Skeletal muscle tissue (tissue), 4 donors: Measurements from ENCODE around the gene MAML3. TPM values are rescaled to one million over a fixed set of nuclear protein-coding genes. Genes with fewer than 3 reads are reported as not detected.
"Not testable (repeated sequence)": the region's sequence is repeated elsewhere in the genome, so short reads cannot be mapped to it uniquely, and the experiment has no call there.

Experiments used
- H3K27ac ChIP-seq: one replicate; pipeline ENCODE4 v1.7.0; 2013; ENCODE audit warnings: mild to moderate bottlenecking, low read depth, low read length, inconsistent platforms
- H3K27me3 ChIP-seq, 3 donors: one replicate each; pipeline ENCODE4 v1.7.0; 2013; ENCODE audit warnings: low read length in 3 of 3; ENCODE audit not compliant: control insufficient read depth in 3 of 3, insufficient read depth in 3 of 3
- H3K36me3 ChIP-seq, 3 donors: one replicate each; pipeline ENCODE4 v1.7.0; 2013; ENCODE audit warnings: low read length in 3 of 3; ENCODE audit not compliant: control insufficient read depth in 3 of 3, insufficient read depth in 3 of 3
- H3K4me1 ChIP-seq, 3 donors: one replicate each; pipeline ENCODE4 v1.7.0; 2013; ENCODE audit warnings: low read length in 3 of 3, mild to moderate bottlenecking in 3 of 3; ENCODE audit not compliant: control insufficient read depth in 3 of 3, insufficient read depth in 3 of 3
- H3K4me3 ChIP-seq, 3 donors: one replicate each; pipeline ENCODE4 v1.7.0; 2013; ENCODE audit warnings: low read length in 3 of 3
- H3K9ac ChIP-seq, 3 donors: one replicate each; pipeline ENCODE4 v1.7.0; 2013; ENCODE audit warnings: low read length in 3 of 3, mild to moderate bottlenecking in 3 of 3, moderate library complexity in 2 of 3, low read depth in 1 of 3
- H3K9me3 ChIP-seq, 3 donors: one replicate each; pipeline ENCODE4 v1.7.0; 2013; ENCODE audit warnings: low read length in 3 of 3; ENCODE audit not compliant: control insufficient read depth in 3 of 3
- total RNA-seq: library from RNA; depleted of rRNA; stranded (reverse); fragments of >200 nt; gene quantifications from one replicate; pipeline ENCODE4 v1.2.3, GENCODE V29; 2014
- donor health status: Osteomylitis.

The MAML3 gene
- total RNA-seq, 1 donor from 2014 or later: 3.1 TPM

DNA sequence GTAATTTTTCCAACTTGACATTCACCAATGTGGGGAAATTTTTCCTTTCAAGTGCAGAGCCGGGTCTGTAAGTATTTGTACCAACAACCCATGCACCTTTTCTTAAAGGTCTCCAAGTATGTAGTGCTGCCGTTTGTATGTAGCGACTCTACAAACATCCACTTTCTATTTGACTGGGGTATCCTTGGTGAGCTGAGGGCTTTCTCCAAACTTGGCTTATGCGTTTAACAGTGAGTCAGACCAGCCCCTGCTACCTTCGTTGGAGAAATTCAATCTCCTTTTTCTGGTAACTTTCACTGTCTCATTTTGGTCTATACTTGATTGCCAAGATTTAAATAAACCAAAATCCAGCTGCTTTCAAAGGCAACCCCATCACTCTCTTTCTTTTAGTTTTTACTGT lies 453.4 kb downstream of the MAML3 start:
- Histone ChIP-seq H3K4me3 (no peak overlapping the region), H3K4me1 (no peaks in the 10 kb centered on the region), H3K27ac (no peak overlapping the region), H3K36me3 (peaks cover 7 to 25% (median 15%) of the 10 kb centered on the region in 3 donors), H3K9me3 (no peaks in the 10 kb centered on the region), H3K27me3 (no peaks in the 10 kb centered on the region), H3K9ac (no peak overlapping the region)

GRCh38 chr4:139698167-139698925 lies 455.6 kb downstream of the MAML3 start:
- H3K27me3 ChIP-seq, H3K4me1 ChIP-seq, H3K9ac ChIP-seq, H3K4me3 ChIP-seq, H3K27ac ChIP-seq, H3K9me3 ChIP-seq: not testable (repeated sequence)
- H3K36me3 ChIP-seq: peaks cover 0 to 13% (median 8%) of the 10 kb centered on the region in 3 donors

- no peaks in the 10 kb centered on the region for H3K27me3 ChIP-seq
- H3K36me3 ChIP-seq: peaks cover 0 to 13% (median 8%) of the 10 kb centered on the region in 3 donors
- no peaks in the 10 kb centered on the region for H3K9me3 ChIP-seq
- H3K27ac ChIP-seq: no peak overlapping the region
- peaks cover 8 to 10% (median 10%) of the 10 kb centered on the region in 3 donors for H3K4me1 ChIP-seq
- no peak overlapping the region for H3K9ac ChIP-seq
- no peak overlapping the region for H3K4me3 ChIP-seq
These were observed 457.5 kb downstream of the MAML3 start for GRCh38 chr4:139696491-139696890.

DNA sequence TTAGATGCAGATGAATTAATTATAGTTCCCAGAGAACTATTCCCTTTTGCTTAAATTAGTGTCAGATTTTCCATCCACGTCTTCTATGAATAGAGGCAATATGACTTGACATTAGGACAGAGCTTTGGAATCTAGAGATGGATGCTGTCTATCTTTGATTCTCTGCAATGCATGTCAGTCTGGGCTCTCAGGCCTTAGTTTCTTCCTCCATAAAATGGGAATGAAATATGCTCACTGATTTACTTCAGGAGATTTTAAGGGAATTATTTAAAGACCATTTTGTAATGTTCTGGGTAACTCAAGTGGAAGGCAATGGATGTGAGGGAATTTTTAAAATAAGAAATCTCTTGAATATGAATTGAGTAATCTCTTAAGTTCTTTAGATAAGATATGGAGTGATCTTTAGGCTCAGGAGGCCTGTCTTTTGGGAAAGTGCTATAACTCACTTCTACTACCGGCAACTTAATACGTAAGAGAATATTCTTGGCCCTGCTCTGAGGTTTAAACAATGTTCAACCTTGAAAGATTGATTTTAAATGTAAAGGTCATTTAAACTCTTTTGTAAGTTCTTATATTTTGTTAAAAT lies 459.4 kb downstream of the MAML3 start:
- Histone ChIP-seq H3K9ac (no peak overlapping the region), H3K27me3 (no peaks in the 10 kb centered on the region), H3K9me3 (no peaks in the 10 kb centered on the region), H3K4me3 (no peak overlapping the region), H3K36me3 (peaks cover 0 to 10% (median 8%) of the 10 kb centered on the region in 3 donors), H3K4me1 (peaks cover 8 to 12% (median 10%) of the 10 kb centered on the region in 3 donors), H3K27ac (no peak overlapping the region)

DNA sequence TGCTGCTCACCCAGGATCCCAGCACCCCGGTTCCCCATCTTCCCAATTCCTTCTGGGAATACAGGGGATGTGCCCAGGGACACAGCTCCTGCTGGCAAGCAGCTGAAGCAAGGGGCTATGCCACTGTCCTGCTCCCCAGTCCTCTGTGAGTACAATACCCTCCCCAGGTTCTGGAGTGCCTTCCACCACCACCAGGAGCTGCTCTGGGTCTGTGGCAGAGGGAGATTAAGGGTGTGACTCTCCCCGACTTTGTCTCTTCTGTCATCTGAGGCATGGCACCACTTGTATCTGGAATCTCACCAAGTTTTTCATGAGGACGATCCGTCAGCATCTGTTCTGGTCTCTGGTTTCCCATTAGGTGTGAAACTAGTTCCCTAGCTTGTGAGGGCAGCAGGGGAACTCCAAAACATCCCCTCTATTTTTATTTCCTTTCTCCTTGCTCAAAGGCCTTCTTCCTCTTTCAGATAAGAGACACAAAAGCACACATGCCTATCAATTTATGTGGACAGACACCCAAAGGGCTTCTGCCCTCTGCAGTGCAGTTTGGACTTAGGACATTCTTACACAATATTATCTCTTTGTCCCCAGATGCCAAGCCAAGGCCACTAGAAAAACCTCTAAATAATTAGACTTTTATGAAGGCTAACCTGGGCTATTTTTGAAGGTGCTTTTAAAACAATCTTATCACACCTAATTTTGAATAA lies 461.5 kb downstream of the MAML3 start:
- Histone ChIP-seq H3K27me3 (no peaks in the 10 kb centered on the region), H3K27ac (peak overlapping the region; percentile 48), H3K4me1 (peaks cover 8 to 14% (median 10%) of the 10 kb centered on the region in 3 donors), H3K4me3 (no peak overlapping the region), H3K9ac (peak overlapping the region in 1 of 3 donors; percentile 25), H3K36me3 (peaks cover 0 to 10% (median 8%) of the 10 kb centered on the region in 3 donors), H3K9me3 (no peaks in the 10 kb centered on the region)

DNA sequence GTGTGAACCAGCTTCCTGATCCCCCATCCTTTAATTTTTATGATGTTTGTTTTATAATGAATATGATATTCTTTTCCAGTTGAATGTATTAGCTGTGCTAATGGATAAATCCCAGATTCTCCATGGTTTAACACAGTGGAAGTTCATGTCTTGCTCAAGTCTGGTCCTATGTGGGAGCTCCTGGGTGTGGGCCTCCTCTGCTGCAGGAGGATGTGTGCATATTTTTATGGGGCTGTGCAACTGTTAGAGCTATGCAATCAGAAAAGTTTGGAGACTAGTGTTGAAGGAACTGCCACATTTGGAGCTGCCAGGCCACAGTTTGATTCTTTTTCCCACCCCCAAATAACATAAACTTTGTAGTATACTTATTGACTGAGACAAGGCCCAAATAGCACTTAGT lies 463.6 kb downstream of the MAML3 start:
- Histone ChIP-seq H3K4me3 (no peak overlapping the region), H3K27me3 (no peaks in the 10 kb centered on the region), H3K27ac (no peak overlapping the region), H3K36me3 (peaks cover 0 to 3% (median 3%) of the 10 kb centered on the region in 3 donors), H3K4me1 (peaks cover 12 to 22% (median 13%) of the 10 kb centered on the region in 3 donors), H3K9ac (no peak overlapping the region), H3K9me3 (no peaks in the 10 kb centered on the region)

DNA sequence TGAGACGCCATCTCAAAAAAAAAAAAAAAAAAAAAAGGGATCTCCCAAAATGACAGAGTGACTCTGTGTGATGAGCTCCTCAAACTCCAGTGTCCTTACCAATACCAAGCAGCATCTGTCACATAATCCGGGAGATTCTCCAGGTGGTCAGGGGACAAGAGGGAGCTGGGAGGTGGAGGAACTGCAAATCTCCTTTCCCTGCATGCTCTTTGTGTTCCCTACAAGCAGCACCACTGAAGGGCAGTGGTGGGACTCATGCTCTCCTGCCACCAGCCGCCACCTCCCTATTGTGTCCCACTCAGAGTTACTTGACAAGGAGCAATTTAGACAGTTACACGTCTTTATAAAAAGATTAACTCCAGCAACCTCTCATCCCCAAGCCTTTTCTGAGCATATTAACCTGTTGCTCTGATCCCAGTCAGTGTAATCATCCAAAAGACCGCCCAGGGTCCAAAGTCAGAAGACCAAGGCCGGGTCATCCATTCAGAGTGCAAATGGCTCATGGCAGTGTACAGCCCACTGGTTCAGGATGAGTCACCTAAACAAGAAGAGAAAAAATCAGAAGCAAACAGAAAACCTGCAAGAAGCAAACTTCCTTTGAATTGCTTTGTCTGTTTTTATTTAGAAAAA lies 464.8 kb downstream of the MAML3 start:
- Histone ChIP-seq H3K27me3 (no peaks in the 10 kb centered on the region), H3K9ac (no peak overlapping the region), H3K9me3 (no peaks in the 10 kb centered on the region), H3K4me3 (no peak overlapping the region), H3K27ac (no peak overlapping the region), H3K36me3 (peaks cover 0 to 11% (median 0%) of the 10 kb centered on the region in 3 donors), H3K4me1 (peaks cover 12 to 22% (median 13%) of the 10 kb centered on the region in 3 donors)

GRCh38 chr4:139686988-139687387 lies 467.0 kb downstream of the MAML3 start:
- no peak overlapping the region for H3K9ac ChIP-seq
- H3K36me3 ChIP-seq: peaks cover 0 to 11% (median 0%) of the 10 kb centered on the region in 3 donors
- no peak overlapping the region for H3K27ac ChIP-seq
- H3K9me3 ChIP-seq: no peaks in the 10 kb centered on the region
- H3K27me3 ChIP-seq: no peaks in the 10 kb centered on the region
- H3K4me1 ChIP-seq: peaks cover 4 to 24% (median 11%) of the 10 kb centered on the region in 3 donors
- no peak overlapping the region for H3K4me3 ChIP-seq

- Histone ChIP-seq H3K27me3 (no peaks in the 10 kb centered on the region), H3K9ac (no peak overlapping the region), H3K9me3 (no peaks in the 10 kb centered on the region), H3K4me1 (peaks cover 2 to 20% (median 10%) of the 10 kb centered on the region in 3 donors), H3K27ac (no peak overlapping the region), H3K36me3 (peaks cover 0 to 11% (median 0%) of the 10 kb centered on the region in 3 donors), H3K4me3 (no peak overlapping the region)
These were observed 467.9 kb downstream of the MAML3 start for GRCh38 chr4:139686130-139686529.
